NCI-H128 (cell line): Measurements from ENCODE around the gene TSN.
"Not testable (repeated sequence)": the region's sequence is repeated elsewhere in the genome, so short reads cannot be mapped to it uniquely, and the experiment has no call there.

Source experiments
- DNase-seq: peaks from one replicate; lab custom pipeline; 2025; ENCODE audit not compliant: unreplicated experiment; lab: John Stamatoyannopoulos, UW

The TSN gene

GRCh38 chr2:121796239-121796638 is 40.8 kb downstream of the TSN start:
- DNase-seq, result no peak

- no peak for DNase-seq
These were observed 43.2 kb downstream of the TSN start for GRCh38 chr2:121798617-121799016.

- DNase-seq, result no peak
These were observed 46.5 kb downstream of the TSN start for GRCh38 chr2:121801916-121802315.

GRCh38 chr2:121803503-121803902 is 48.1 kb downstream of the TSN start:
- no peak for DNase-seq

DNA sequence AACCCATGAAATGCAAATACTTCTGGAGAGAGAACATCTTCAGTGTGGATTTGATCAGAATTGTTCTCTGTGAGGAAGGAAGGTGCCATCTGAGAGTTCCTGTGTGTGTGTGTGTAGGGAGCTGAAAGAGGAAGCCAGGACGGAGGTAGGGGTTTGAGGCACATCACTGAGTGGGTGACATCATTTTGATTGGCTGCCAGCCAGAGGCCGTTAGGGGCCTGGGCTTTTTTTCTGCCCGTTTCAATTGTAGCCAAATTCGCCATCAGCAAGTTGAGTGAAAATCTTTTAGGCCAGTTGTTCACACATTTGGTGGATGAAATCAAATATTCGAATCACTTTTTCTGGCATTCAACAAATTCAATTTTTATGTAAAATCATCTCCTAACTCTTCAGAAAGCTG is 48.9 kb downstream of the TSN start:
- DNase-seq, result peak; percentile 25

DNA sequence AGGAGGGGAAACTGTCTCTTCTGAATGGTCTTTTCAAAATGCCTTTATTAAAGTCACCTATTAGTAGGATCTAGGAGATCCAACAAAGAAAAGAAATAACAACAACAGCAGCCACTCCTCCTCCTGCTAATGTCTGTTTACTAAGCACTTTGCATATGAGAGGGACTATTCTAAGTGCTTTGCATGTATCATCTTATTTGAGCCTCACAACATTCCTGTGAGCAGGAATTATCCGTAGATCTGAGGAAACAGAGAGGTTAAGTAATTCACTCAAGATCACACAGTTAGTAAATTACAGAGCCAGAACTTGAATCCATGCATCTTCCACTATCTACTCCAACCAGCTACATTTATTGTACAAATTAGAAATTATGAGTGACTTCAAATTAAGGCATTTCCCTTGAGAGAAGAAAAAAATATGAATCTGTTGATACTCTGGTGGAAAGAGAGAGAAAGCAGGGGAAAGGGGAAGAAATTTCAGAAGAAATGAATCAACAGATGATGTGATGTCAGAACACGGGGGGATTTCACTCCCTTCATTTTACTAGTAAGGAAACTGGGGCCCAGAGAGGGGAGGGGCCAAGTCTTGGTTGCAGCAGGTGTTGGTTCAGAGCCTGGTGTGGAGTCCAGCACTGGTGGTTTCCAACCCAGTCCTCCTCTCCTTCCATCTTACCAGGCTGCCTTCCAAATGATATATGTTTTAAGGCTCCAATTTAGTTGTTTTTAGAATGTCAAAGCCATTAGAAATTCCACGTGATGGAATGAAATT is 49.7 kb downstream of the TSN start:
- no peak for DNase-seq

DNA sequence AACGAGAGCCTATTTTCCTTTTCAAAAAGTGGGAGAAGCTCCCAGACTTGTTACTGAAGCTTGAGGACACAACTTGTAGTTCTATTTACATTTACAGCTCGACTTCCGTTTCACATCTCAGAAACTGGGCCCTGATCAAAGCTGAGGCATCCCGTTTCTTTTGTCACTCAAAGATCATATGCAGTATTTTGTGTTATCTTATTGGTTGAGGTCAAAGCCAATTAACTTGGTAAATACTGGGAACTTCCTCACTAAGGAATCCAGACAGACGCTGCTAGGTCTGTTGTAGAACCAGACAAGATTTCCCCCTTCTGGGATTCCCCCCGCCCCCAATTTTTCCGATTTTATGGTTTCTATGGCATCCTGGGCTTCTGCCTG is 50.3 kb downstream of the TSN start:
- no peak for DNase-seq

- not testable (repeated sequence) for DNase-seq
These were observed 52.3 kb downstream of the TSN start for GRCh38 chr2:121807771-121808170.

GRCh38 chr2:121809607-121810006 is 54.2 kb downstream of the TSN start:
- DNase-seq, result no peak

DNA sequence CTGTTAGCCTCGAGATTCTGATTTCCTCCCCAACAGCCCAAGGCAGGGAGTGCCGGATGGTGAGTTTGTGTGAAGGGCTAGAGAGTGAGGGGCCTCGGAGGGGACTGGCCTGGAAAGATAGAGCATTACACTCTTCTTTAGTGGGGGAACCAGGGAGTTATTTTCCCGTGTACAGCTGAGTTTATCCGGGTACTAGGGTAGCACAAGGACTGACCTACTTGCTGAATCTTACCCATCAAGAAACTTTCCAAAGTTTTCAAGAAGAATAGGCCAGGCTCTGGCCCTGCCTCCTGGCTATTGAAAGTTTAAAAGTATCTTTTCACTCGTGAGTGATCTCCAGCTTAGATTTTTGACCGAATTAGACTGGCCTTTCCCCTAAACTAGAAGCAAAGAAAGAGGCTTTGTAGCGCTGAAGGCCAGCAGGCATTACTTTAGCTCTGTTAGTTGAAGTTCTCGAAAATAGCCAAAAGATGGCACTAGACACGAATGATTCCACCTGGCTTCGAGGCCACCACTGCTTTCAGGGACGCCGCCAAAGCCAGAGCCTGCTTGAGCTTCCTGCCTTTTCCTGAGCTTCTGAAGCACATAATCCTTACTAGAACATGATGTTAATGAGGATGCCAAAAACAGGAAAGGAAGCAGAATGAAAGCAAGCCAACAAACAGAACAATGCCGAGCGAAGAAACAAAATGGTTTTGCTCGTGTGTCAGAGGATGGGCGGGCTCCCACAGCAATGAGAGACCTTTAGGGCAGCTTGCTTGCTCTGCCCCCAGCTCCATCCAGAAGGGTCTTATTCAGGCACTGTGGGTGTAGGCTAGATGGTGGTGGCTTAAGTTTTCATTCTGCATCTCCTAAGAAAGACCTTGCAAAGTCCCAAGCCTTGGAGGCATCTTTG is 55.8 kb downstream of the TSN start:
- peak; percentile 28 for DNase-seq

GRCh38 chr2:121813083-121813482 is 57.6 kb downstream of the TSN start:
- not testable (repeated sequence) for DNase-seq

DNA sequence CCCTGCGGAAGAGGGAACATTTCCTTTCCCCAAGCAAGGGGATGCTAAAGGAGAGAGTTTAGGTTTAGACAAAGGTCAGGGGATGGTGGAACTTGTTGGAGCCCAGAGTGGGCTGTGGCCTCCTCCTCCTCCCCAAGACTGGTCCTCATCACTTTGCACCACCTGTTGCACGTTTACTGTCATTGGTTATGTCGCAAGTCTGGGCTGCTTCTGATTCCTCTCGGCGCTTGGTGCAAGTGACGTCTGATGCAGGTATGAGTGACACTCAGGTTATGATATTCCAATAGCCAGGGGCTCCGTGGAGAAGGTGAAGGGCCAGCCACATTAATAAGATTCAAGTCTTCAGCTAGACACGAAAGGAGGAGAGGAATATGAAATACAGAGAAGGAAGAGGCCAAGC is 59.8 kb downstream of the TSN start:
- no peak for DNase-seq

GRCh38 chr2:121816797-121817196 is 61.3 kb downstream of the TSN start:
- no peak for DNase-seq

DNA sequence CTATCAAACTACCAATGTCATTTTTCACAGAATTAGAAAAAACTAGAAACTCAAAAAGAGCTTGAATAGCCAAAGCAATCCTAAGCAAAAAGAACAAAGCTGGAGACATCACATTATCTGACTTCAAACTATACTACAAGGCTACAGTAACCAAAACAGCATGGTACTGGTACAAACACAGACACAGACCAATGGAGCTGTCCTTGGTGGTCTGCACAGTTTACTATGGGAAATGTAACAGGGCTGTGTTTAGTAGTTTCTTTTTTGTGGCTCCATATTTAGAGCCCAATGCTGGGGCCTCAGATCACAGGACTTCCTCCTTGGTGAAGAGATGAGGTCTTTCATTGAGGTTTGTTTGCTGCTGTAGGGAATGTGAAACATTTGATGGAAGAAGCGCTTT is 61.9 kb downstream of the TSN start:
- not testable (repeated sequence) for DNase-seq
